ENCODE data around the gene FTCD.
"Not testable (repeated sequence)": the region's sequence is repeated elsewhere in the genome, so short reads cannot be mapped to it uniquely, and the experiment has no call there.

Gene FTCD

GRCh38 chr21:46113497-46114176 is 41.7 kb downstream of the FTCD start:
- in situ Hi-C loops (cut with MboI; ENCODE audit: low sequenced_read_pairs) = no loop called here

GRCh38 chr21:46112725-46113215 is 42.6 kb downstream of the FTCD start:
- in situ Hi-C loops (cut with MboI; ENCODE audit: low sequenced_read_pairs) = no loop called here

DNA sequence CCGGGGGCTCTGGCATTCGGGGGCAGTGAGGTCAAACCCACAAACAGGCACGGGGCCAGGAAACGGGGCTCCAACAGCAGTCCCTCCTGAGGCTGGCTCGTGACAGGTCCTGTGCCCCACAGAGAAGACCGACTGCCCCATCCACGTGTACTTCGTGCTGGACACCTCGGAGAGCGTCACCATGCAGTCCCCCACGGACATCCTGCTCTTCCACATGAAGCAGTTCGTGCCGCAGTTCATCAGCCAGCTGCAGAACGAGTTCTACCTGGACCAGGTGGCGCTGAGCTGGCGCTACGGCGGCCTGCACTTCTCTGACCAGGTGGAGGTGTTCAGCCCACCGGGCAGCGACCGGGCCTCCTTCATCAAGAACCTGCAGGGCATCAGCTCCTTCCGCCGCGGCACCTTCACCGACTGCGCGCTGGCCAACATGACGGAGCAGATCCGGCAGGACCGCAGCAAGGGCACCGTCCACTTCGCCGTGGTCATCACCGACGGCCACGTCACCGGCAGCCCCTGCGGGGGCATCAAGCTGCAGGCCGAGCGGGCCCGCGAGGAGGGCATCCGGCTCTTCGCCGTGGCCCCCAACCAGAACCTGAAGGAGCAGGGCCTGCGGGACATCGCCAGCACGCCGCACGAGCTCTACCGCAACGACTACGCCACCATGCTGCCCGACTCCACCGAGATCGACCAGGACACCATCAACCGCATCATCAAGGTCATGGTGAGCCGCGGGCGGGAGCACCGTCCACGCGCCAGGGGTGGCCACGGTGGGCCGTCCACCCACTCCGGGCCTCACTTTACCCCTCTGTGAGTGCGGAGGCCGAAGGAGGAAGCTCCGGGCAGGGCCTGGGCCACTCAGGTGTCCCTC is 43.3 kb downstream of the FTCD start:
- in situ Hi-C loops (cut with MboI; ENCODE audit: low sequenced_read_pairs) = no loop called here

DNA sequence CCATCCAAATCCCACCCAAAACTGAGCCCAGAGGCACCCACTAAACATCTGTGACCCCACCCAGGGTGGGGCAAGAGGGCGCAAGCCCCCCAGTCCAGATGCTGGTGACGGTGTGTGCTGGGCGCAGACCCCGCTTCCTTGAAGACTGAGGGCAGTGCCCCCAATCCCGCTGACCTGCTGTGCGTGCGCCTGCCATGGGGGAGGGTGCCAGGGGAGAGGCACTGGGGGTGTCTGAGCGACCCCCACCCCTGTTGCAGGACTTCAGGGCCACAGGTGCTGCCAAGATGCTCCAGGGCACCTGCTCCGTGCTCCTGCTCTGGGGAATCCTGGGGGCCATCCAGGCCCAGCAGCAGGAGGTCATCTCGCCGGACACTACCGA is 44.2 kb downstream of the FTCD start:
- in situ Hi-C loops (cut with MboI; ENCODE audit: low sequenced_read_pairs) = no loop called here

DNA sequence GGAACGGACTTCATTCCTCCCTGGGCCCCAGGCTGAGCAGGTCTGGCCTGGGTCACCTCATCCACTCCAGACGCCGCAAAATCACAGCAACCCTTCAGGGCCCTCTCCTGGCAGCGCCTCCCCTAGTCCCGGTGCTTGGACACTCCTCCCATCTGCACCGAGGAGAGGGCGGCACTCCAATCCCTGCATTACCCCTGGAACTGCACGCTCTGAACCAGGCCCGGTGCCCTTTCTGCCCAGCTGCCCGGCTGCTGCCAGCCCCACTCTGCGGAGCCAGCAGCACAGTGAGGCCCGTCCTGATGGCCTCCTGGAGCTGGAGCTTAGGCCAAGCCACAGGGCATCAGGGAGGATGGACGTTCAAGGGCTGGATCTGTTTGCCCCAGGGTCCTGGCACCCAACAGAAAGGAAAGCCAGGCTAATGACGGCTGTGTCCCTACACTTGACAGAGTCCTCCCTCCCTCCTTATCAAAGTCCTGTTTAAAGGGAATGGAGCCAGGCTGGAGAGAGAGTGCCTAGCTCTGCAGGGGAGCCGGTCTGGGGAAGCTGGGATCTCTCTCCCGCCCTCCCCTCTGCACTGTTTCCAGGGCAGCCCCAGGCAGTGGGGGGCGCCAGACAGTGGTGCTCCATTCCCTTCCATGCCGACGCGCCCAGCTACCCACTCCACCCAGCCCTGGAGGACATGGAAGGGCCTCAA is 44.7 kb downstream of the FTCD start:
- in situ Hi-C loops (cut with MboI; ENCODE audit: low sequenced_read_pairs) = no loop called here

DNA sequence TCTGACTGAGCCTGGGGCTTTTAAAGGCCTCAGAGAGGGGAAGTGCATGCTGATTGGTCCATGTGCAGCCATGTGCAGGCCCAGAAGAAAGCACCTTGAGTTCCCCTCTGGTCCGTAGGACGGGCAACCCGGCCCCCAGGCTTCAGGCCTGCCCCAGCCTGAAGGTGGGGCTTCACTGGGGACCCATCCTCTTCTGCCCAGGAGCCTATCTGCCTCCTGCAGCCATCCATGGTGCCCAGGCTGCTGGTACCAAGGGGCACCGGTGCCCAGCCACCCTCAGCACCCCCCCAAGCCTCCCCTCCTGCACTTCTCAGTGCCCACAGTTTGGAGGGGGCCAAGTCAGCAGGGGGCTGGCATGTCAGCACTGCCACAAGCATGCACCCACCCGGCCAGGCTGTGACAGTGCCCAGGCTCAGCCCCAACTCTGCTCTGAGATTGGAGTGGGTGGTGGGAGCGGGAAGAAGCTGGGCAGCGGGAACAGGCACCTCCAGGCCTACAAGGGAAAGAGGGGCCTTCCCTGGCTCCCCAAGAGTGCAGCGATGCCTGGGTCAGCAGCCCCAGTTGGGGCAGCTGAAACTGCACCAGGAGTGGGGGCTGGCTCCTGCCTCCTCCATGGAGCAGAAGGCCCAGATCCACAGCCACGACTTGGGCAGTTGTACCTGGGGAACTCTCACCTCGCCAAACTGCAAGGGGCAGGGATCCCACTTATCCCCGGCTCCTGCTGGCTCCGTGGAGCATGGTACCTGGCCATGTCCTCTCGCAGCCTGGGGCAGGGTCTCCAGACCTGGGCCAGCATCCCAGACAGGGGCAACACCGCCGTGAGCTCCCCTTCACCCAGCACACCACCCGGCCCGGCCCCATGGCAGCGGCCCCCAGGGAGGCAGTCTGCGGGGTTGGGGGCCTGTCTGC is 45.8 kb downstream of the FTCD start:
- in situ Hi-C loops (cut with MboI; ENCODE audit: low sequenced_read_pairs) = no loop called here

DNA sequence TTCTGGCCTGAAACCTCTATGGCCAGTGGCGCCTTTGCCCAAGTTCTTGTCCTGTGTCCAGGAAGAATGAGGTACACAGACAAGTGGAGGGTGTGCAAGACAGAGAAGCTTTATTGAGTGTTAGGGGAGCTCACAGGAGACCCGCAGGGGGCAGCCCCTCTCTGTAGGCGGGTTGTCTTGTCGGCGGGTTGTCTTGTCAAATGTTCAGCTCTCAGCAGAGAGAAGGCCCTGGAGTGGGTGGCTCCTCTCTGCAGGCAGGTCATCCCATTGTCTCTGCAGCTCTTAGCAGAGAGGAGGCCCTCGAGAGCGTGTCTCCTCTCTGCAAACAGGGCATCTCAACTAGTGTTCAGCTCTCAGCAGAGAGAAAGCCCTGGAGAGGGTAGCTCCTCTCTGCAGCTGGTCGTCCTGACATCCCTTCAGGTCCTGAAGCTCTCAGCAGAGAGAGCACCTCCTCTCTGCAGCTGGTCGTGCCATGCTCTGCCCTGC is 46.5 kb downstream of the FTCD start:
- in situ Hi-C loops (cut with MboI; ENCODE audit: low sequenced_read_pairs) = no loop called here

- in situ Hi-C loops (cut with MboI; ENCODE audit: low sequenced_read_pairs) = not testable (repeated sequence)
These were observed 48.0 kb downstream of the FTCD start for GRCh38 chr21:46107376-46107775.

DNA sequence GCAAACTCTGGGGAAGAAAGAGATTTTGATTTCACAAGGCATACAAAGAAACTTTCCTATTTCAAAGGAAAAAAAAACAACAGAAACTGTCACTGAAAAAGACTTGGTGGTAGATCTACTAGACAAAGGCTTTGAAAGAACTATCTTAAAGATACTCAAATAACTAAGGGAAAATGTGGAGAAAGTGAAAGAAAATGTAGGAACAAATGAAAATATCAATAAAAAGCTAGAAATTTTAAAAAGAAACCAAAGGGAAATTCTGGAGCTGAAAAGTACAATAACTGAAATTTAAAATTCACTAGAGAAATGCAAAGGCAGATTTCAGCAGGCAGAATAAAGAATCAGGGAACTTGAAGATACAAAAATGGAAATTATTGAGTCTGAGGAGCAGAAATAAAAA is 51.3 kb downstream of the FTCD start:
- in situ Hi-C loops (cut with MboI; ENCODE audit: low sequenced_read_pairs) = no loop called here

GRCh38 chr21:46100906-46101305 is 54.5 kb downstream of the FTCD start:
- in situ Hi-C loops (cut with MboI; ENCODE audit: low sequenced_read_pairs) = no loop called here

DNA sequence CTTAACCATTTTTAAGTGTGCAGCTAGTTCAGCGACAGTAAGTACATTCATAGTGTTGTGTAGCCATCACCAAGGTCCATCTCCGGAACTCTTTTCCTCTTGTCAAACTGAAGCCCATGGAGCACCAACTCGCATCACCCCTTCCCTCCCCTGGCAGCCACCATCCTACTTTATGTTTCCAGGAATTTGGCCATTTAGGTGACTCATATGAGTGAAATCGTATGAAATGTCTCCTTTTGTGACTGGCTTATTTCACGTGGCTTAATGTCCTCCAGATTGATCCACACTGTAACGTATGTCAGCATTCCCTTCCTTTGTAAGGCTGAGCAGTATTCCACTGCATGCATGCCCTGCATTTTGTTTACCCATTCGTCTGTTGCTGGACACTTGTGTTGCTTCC is 55.0 kb downstream of the FTCD start:
- in situ Hi-C loops (cut with MboI; ENCODE audit: low sequenced_read_pairs) = no loop called here

- in situ Hi-C loops (cut with MboI; ENCODE audit: low sequenced_read_pairs) = no loop called here
These were observed 55.4 kb downstream of the FTCD start for GRCh38 chr21:46100020-46100419.

GRCh38 chr21:46099476-46099875 is 55.9 kb downstream of the FTCD start:
- in situ Hi-C loops (cut with MboI; ENCODE audit: low sequenced_read_pairs) = no loop called here

- in situ Hi-C loops (cut with MboI; ENCODE audit: low sequenced_read_pairs) = no loop called here
These were observed 56.9 kb downstream of the FTCD start for GRCh38 chr21:46098303-46099141.

DNA sequence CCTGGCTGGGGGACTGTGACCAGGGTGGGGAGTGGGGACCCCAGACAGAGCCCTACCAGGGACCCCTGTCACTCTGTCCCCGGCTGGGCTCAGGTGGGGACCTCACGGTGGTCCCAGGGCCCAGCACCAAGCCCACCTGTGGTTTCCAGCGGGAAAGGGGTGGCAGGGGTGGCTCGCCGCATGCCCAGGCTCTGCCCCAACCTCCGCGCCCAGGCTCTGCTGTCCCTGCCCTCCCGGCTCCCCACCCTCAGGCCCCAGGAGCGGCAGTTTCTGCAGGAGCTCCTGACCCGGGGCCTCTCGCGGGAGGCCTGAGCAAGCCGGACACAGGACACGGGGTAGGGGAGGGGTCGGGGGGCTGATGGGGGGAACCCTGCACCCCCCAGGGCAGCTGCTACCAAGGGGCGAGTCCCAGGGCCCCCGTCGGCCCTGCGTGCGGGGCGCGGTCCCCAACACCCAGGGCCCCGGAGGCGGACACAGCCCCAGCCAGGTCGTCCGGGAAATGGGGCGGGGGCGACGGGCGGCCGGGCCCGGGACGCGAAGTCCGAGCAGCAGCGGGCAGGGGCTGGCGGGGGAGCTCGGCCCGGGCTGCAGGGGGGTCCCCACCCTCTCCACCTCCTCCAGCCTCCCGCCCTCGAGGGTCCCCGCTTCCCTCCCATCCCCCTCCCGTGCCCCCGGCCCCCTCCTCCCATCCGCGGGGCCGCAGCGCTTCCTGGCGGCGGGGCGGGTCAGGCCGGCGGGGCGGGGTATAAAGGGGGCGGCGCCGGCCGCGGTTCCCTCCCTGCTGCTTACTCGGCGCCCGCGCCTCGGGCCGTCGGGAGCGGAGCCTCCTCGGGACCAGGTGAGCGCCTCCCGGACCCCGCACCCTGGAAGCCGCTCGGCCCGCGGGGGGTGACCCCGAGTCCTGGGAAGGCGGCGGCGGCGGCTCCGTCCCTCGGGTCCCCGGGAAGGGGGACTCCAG is 57.8 kb downstream of the FTCD start, which contains the start of gene COL6A2:
TSS of gene COL6A2 (plus strand) at position 777 of the 958 bp plus-strand sequence.
- in situ Hi-C loops (cut with MboI; ENCODE audit: low sequenced_read_pairs) = no loop called here

DNA sequence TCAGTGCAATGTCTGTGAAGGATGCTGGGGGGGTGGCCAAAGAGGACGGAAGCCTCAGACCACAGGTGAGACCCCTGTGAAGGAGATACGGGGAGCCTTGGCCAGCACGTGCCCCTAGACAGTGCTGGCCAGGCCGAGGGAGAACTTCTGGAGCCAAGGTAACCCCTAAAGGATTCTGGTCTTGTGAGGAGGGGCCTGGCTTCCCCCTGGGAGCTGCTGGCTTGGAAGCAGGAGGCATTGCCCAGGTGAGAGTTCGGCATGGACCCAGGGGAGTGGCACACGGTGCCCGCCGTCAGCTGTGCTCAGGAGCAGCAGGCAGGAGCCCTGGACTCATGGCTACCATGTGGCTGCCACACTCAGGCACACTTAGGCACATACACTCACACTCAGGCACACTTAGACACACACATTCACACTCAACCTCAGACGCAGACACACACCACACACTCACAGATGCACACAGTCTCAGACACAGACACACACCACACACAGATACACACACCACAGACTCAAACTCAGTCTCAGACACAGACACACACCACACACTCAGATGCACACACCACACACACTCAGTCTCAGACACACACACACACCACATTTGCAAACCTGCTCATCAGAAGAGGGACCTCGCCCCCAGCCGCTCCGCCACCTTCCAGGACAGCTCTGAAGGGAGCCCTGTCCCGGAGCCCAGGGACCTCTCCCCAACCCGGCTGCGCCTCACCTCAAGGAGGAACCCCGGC is 58.6 kb downstream of the FTCD start:
- in situ Hi-C loops (cut with MboI; ENCODE audit: low sequenced_read_pairs) = no loop called here

DNA sequence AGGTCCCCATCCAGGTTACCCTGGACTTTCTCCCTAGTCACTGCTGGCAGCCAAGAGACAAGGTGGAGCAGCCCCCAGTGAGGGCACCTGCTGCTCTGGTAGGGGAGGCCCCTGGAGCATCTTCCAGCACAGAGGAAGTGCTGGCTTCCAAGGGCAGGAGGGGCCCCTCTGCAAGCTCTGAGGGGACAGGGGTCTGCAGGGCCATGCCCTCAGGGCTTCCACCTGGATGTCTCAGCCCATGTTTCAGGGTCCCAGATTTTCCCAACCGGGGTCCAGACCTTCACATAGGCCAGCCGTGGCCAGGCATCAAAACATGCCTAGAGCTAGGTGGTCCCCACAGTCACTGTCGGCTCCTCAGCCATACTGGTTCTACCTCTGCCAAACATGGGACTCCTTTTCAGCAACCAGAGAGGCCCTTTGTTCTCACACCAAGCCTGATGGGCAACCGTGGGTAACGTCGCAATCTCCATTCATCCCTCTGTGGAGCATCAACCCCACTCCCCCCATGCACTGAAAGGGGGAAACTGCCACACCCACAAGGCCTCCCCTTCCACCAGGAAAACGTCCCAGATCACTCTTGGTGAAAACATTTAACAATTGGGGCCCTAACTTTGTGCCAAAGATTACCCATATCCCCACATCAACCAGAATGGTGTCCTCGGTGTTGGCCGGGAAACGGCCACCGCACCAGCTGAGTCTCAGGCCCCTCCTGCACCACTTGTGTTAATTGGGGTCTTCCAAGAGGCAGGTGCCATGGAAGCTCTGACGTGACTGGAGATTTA is 59.4 kb downstream of the FTCD start:
- in situ Hi-C loops (cut with MboI; ENCODE audit: low sequenced_read_pairs) = no loop called here
